Loucy (cell line): ENCODE measurements around the gene MOG.

ENCODE experiments used
- H2AFZ ChIP-seq: fragments of 200-600 bp; sonication (generic); 2 replicates; pipeline ENCODE4 v1.6.0; 2016; ENCODE audit warnings: antibody characterized with exemption, mild to moderate bottlenecking, low read length, moderate library complexity
- H3F3A ChIP-seq: fragments of 200-600 bp; 2 replicates; pipeline ENCODE4 v1.6.0; 2016; ENCODE audit warnings: antibody characterized with exemption, low read depth, mild to moderate bottlenecking
- H3K27me3 ChIP-seq: fragments of 200-600 bp; sonication (generic); 2 replicates; pipeline ENCODE4 v1.6.1; 2014; ENCODE audit warnings: low read length, mild to moderate bottlenecking; ENCODE audit not compliant: insufficient read depth, poor library complexity, severe bottlenecking
- H3K36me3 ChIP-seq: fragments of 200-600 bp; sonication (generic); 2 replicates; pipeline ENCODE4 v1.6.1; 2016; ENCODE audit warnings: low read length; ENCODE audit not compliant: insufficient read depth
- H3K4me1 ChIP-seq: fragments of 200-600 bp; sonication (generic); 2 replicates; pipeline ENCODE4 v1.5.1; 2014; ENCODE audit warnings: low read length, mild to moderate bottlenecking; ENCODE audit not compliant: insufficient read depth, poor library complexity, severe bottlenecking
- H3K4me2 ChIP-seq: fragments of 200-600 bp; sonication (generic); 2 replicates; pipeline ENCODE4 v1.6.0; 2014; ENCODE audit warnings: antibody characterized with exemption, low read length, low read depth, mild to moderate bottlenecking; ENCODE audit not compliant: poor library complexity, severe bottlenecking
- H3K4me3 ChIP-seq: fragments of 200-600 bp; sonication (generic); 2 replicates; pipeline ENCODE4 v1.5.1; 2014; ENCODE audit warnings: low read length, mild to moderate bottlenecking, mixed read lengths; ENCODE audit not compliant: poor library complexity, severe bottlenecking
- H3K79me2 ChIP-seq: fragments of 200-600 bp; sonication (generic); 2 replicates; pipeline ENCODE4 v1.6.1; 2014; ENCODE audit warnings: low read length; ENCODE audit not compliant: insufficient read depth
- H3K9ac ChIP-seq: fragments of 200-600 bp; sonication (generic); 2 replicates; pipeline ENCODE4 v1.6.0; 2014; ENCODE audit warnings: mild to moderate bottlenecking, low read depth, low read length, moderate library complexity; ENCODE audit not compliant: poor library complexity, severe bottlenecking
- H3K9me2 ChIP-seq: fragments of 200-600 bp; sonication (generic); replicated peaks from 2 replicates; pipeline ENCODE4 v1.6.1; 2016; ENCODE audit warnings: low read depth, low read length, mixed read lengths
- H3K9me3 ChIP-seq: fragments of 200-600 bp; sonication (generic); 2 replicates; pipeline ENCODE4 v1.6.1; 2014; ENCODE audit warnings: mild to moderate bottlenecking, antibody characterized with exemption, low read length, low read depth; ENCODE audit not compliant: insufficient read depth
- H4K20me1 ChIP-seq: fragments of 200-600 bp; sonication (generic); 2 replicates; pipeline ENCODE4 v1.6.0; 2014; ENCODE audit warnings: antibody characterized with exemption, low read length, mild to moderate bottlenecking; ENCODE audit not compliant: insufficient read depth, poor library complexity, severe bottlenecking
- EZH2phosphoT487 ChIP-seq: fragments of 200-600 bp; IDR thresholded peaks from 2 replicates; pipeline ENCODE4 v1.6.1; 2018; ENCODE audit warnings: antibody characterized with exemption, mild to moderate bottlenecking, moderate library complexity, borderline replicate concordance
- TF ChIP-seq, protein P1 (sequence below): fragments of 200-600 bp; sonication (generic); conservative IDR thresholded peaks from 2 replicates; pipeline ENCODE4 v1.5.1; 2014; ENCODE audit warnings: mild to moderate bottlenecking, antibody characterized with exemption, low read length

Gene MOG

DNA sequence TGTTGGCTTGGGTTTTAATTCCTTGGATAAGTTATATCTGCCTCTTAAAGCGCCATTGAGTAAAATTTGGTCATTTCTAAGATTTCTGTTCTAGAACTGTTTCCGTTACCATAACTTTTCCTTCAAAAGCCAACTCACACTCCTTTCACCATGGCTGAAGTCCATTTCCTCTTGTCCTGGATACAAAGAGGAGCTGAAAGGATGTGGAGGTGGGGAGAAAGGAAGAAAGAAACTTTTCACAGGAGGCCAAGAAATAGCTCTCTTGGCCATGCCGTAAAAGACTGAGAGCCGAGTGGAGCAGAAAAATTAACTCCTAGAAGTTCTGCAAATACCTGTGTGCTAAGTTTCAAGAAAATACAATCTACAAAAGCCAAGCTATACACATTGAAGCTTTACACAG is 45.5 kb upstream of the MOG start:
- Histone ChIP-seq H3K36me3 (no peaks in the 10 kb centered on the region; the same call in 1 of the 2 replicates), H3K9me3 (no peaks in the 10 kb centered on the region), H3K4me2 (no peak overlapping the region), H3K9me2 (no peaks in the 10 kb centered on the region), H2AFZ (no peak overlapping the region), H3K79me2 (no peaks in the 10 kb centered on the region), H3F3A (no peaks in the 10 kb centered on the region), H3K9ac (no peak overlapping the region), H4K20me1 (no peaks in the 10 kb centered on the region), H3K4me3 (no peak overlapping the region), H3K4me1 (no peaks in the 10 kb centered on the region), H3K27me3 (no peaks in the 10 kb centered on the region)
- TF ChIP-seq, protein P1, sequence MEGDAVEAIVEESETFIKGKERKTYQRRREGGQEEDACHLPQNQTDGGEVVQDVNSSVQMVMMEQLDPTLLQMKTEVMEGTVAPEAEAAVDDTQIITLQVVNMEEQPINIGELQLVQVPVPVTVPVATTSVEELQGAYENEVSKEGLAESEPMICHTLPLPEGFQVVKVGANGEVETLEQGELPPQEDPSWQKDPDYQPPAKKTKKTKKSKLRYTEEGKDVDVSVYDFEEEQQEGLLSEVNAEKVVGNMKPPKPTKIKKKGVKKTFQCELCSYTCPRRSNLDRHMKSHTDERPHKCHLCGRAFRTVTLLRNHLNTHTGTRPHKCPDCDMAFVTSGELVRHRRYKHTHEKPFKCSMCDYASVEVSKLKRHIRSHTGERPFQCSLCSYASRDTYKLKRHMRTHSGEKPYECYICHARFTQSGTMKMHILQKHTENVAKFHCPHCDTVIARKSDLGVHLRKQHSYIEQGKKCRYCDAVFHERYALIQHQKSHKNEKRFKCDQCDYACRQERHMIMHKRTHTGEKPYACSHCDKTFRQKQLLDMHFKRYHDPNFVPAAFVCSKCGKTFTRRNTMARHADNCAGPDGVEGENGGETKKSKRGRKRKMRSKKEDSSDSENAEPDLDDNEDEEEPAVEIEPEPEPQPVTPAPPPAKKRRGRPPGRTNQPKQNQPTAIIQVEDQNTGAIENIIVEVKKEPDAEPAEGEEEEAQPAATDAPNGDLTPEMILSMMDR: no peak
- no peak for TF ChIP-seq EZH2phosphoT487

DNA sequence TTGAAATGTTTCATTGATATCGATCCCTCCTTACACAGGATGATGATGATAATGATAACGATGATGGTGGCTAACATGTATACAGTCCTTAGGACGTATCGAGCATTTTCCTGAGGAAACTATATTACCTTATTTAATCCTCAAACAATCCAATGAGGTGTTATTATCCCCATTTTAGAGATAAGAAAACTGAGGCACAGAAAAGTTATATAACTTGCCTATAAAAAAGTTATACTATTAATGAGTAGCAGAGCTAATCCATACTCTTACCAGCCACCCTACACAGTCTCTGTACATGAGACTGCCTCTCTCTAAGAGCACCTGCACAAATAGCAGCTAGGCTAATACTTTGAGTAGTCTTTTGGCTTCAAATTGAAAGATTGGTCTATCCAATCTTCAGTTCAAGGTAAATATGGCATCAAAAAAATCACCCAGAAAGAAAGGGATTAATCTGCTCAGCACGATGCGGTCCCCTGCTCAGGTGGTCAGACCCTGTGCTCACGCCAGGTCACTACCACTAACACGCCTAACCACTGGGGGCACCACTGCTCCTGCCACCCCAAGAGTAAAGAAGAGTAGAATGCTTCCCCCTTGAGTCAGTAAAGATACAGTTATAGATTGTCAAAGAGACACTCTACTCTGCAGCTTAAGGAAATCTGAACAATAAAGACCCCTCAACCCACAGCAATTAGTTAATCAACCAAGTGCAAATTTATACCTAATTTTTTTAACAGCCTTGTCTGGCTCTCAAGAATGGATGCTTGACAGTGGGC is 38.9 kb upstream of the MOG start:
- Histone ChIP-seq H3K79me2 (no peaks in the 10 kb centered on the region), H3K4me1 (no peaks in the 10 kb centered on the region), H3K36me3 (no peaks in the 10 kb centered on the region), H3K9me3 (no peaks in the 10 kb centered on the region), H4K20me1 (no peaks in the 10 kb centered on the region), H3K4me3 (no peak overlapping the region), H3K9me2 (no peaks in the 10 kb centered on the region), H2AFZ (no peak overlapping the region), H3F3A (no peaks in the 10 kb centered on the region), H3K9ac (no peak overlapping the region), H3K4me2 (no peak overlapping the region), H3K27me3 (no peaks in the 10 kb centered on the region)
- TF ChIP-seq, protein P1: peak; percentile 69
- no peak for TF ChIP-seq EZH2phosphoT487

DNA sequence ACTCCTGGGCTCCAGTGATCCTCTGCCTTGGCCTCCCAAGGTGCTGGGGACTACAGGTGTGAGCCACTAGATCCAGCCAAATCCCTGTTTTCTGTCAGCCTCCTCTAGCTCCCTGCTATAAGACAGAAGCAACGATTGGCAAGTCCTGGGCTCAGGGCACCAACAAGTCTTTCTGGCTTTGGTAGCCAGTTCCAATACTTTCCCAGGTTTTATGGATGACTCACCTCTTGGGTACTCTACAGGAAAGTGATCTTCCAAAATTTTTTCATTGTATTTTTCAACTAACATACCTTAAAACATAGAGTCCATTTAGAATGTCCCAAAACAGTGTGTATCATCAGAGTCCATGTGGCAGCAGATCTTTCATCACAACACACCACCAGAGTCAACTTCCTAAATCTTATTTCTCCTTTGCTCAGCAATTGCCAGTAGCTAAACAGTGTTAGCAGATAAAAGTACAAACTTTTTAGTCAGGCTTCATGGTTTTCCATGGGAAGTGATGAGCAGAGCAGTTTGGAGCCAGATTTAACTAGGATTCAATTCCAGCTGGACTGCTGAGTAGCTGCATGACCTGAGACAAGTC is 37.2 kb upstream of the MOG start:
- Histone ChIP-seq H3K4me3 (no peak overlapping the region), H3K9me2 (no peaks in the 10 kb centered on the region), H3K79me2 (no peaks in the 10 kb centered on the region), H3F3A (no peaks in the 10 kb centered on the region), H2AFZ (no peak overlapping the region), H3K27me3 (no peaks in the 10 kb centered on the region), H3K4me1 (no peaks in the 10 kb centered on the region), H4K20me1 (no peaks in the 10 kb centered on the region), H3K9me3 (no peaks in the 10 kb centered on the region), H3K9ac (no peak overlapping the region), H3K4me2 (no peak overlapping the region), H3K36me3 (no peaks in the 10 kb centered on the region)
- TF ChIP-seq EZH2phosphoT487: no peak
- TF ChIP-seq, protein P1: no peak
